Body of pancreas (tissue), 4 donors: ENCODE results near the gene HCFC1R1.
A peak's percentile ranks its signal among the peaks of the same experiment; 100 is the strongest.
"Not testable (repeated sequence)": the region's sequence is repeated elsewhere in the genome, so short reads cannot be mapped to it uniquely, and the experiment has no call there.

ENCODE experiments used
- POLR2A ChIP-seq, 3 donors: fragments of 450-650 bp; IDR thresholded peaks; one replicate each; pipeline ENCODE4 v1.6.1; 2016; ENCODE audit warnings: antibody characterized with exemption in 3 of 3, mild to moderate bottlenecking in 2 of 3
- TF ChIP-seq, protein P1 (sequence below), 7 experiments: fragments of 450-650 bp in 4 of 7; fragments of 200-600 bp in 3 of 7; sonication (generic) in 3 of 7; IDR thresholded peaks; one replicate each; pipeline ENCODE4 v1.5.1; 2016 to 2019; ENCODE audit warnings: antibody characterized with exemption in 7 of 7

DNA sequence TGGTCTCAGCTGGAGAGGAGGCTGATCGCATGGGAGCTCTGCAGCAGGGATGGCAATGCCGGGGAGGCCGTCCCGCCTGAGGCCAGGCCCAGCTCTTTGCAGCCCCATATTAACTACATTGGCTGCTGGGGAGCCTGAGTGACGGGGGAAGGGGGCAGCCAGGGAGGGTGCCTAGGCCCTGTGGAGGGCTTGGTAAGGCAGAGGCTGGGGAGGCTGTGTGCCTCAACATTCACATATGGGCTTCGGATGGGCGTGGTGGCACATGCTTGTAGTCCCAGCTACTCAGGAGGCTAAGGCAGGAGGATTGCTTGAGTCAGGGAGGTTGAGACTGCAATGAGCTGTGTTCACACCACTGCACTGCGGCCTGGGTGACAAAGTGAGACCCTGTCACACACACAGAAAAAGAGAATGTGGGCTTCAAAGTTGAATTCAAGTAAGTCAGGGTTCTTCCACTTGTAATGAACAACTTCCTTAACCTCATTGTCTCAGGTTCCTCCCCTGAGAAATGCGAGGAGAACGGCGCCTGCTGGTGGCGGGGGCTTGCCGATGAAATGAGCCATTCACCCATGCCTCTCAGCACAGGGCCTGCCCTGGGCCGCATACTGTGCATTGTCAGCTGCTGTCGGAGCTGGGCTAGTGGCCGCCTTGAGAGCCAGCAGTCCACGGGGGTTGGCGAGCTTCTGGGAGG lies 49.0 kb upstream of the HCFC1R1 start:
- TF ChIP-seq, protein P1, sequence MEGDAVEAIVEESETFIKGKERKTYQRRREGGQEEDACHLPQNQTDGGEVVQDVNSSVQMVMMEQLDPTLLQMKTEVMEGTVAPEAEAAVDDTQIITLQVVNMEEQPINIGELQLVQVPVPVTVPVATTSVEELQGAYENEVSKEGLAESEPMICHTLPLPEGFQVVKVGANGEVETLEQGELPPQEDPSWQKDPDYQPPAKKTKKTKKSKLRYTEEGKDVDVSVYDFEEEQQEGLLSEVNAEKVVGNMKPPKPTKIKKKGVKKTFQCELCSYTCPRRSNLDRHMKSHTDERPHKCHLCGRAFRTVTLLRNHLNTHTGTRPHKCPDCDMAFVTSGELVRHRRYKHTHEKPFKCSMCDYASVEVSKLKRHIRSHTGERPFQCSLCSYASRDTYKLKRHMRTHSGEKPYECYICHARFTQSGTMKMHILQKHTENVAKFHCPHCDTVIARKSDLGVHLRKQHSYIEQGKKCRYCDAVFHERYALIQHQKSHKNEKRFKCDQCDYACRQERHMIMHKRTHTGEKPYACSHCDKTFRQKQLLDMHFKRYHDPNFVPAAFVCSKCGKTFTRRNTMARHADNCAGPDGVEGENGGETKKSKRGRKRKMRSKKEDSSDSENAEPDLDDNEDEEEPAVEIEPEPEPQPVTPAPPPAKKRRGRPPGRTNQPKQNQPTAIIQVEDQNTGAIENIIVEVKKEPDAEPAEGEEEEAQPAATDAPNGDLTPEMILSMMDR (IDR thresholded peaks at IDR 0.05), result peak in 1 of 7 experiments; percentile 32
- TF ChIP-seq POLR2A (IDR thresholded peaks at IDR 0.05), result not testable (repeated sequence)
